Frontal cortex (tissue), 4 donors: ENCODE data around the gene FASTK. TPM values are rescaled to one million over a fixed set of nuclear protein-coding genes. Genes with fewer than 3 reads are reported as not detected.
"Not testable (repeated sequence)": the region's sequence is repeated elsewhere in the genome, so short reads cannot be mapped to it uniquely, and the experiment has no call there.

Source experiments
- DNase-seq, 2 donors: peaks; one replicate each; pipeline ENCODE4 v3.0.0; 2012; ENCODE audit warnings: low spot score in 2 of 2
- FAIRE-seq: peaks from 2 replicates; lab custom pipeline; 2012; peaks lifted over from hg19 to GRCh38; lab: Jason Lieb, UNC
- total RNA-seq: library from RNA; depleted of rRNA; stranded (reverse); fragments of >200 nt; gene quantifications from one replicate; pipeline ENCODE4 v1.2.3, GENCODE V29; 2014
- donor health status: control.
- donor health status: control.
- donor health status: control.

FASTK gene
- total RNA-seq, 1 donor from 2014 or later = 32.6 TPM

GRCh38 chr7:151057506-151057988, 23.1 kb downstream of the FASTK start, which contains the start of gene CDK5:
Gene CDK5, minus strand, starts transcription at chr7:151057897. Its CDS starts 49 bp downstream, at chr7:151057848.
- DNase-seq (no peak), FAIRE-seq (no peak)

GRCh38 chr7:151056666-151057505, 23.7 kb downstream of the FASTK start:
- DNase-seq (peak in 1 of 2 donors; percentile 54), FAIRE-seq (no peak)

GRCh38 chr7:151056283-151056665, 24.3 kb downstream of the FASTK start:
- FAIRE-seq = no peak
- no peak for DNase-seq

GRCh38 chr7:151053751-151054150, 26.9 kb downstream of the FASTK start:
- no peak for FAIRE-seq

GRCh38 chr7:151053096-151053495, 27.5 kb downstream of the FASTK start:
- FAIRE-seq = no peak

More at GRCh38 chr7:151053751-151054150, 26.9 kb downstream of the FASTK start:
- DNase-seq = no peak

GRCh38 chr7:151051108-151051507, 29.5 kb downstream of the FASTK start:
- DNase-seq (peak in 1 of 2 donors; percentile 58), FAIRE-seq (no peak)

More at GRCh38 chr7:151053096-151053495, 27.5 kb downstream of the FASTK start:
- no peak for DNase-seq

GRCh38 chr7:151048911-151049463, 31.6 kb downstream of the FASTK start:
- no peak for FAIRE-seq
- no peak for DNase-seq

- no peak for DNase-seq
- FAIRE-seq = no peak
These were observed 32.4 kb downstream of the FASTK start, which contains the start of gene ASIC3 for GRCh38 chr7:151047976-151048815. Gene ASIC3, plus strand, starts transcription at chr7:151048531. Its CDS starts 355 bp downstream, at chr7:151048886.

GRCh38 chr7:151046603-151047573, 33.7 kb downstream of the FASTK start:
- FAIRE-seq (no peak), DNase-seq (no peak)

- FAIRE-seq (no peak), DNase-seq (no peak)
These were observed 34.6 kb downstream of the FASTK start for GRCh38 chr7:151045967-151046366.

- no peak for DNase-seq
- FAIRE-seq = no peak
These were observed 35.3 kb downstream of the FASTK start for GRCh38 chr7:151045262-151045661.

GRCh38 chr7:151043959-151044358, 36.6 kb downstream of the FASTK start:
- DNase-seq (no peak), FAIRE-seq (no peak)

GRCh38 chr7:151043449-151043848, 37.2 kb downstream of the FASTK start:
- DNase-seq, FAIRE-seq: not testable (repeated sequence)

- no peak for DNase-seq
- FAIRE-seq = no peak
These were observed 39.8 kb downstream of the FASTK start for GRCh38 chr7:151040616-151041375.

- FAIRE-seq = no peak
These were observed 40.6 kb downstream of the FASTK start for GRCh38 chr7:151039850-151040548.

GRCh38 chr7:151038951-151039849, 41.4 kb downstream of the FASTK start:
- DNase-seq (peak in 1 of 2 donors; percentile 62), FAIRE-seq (no peak)

More at GRCh38 chr7:151039850-151040548, 40.6 kb downstream of the FASTK start:
- no peak for DNase-seq
